Measurements from ENCODE around the gene ZSWIM3. TPM values are rescaled to one million over a fixed set of nuclear protein-coding genes. Genes with fewer than 3 reads are reported as not detected.

ZSWIM3 gene
- total and polyA plus RNA-seq, 2 of the 8 experiments (the other 6 are each of a cell fraction or from before 2014, with no cell fraction given) = 5.5 to 6.9 TPM

- Histone ChIP-seq H3K18ac (ENCODE audit: extremely low read depth, low read length) (no peak overlapping the region), H3K14ac (ENCODE audit: insufficient read length) (no peak overlapping the region), H3K56ac (replicated peaks; ENCODE audit: insufficient read length, low read depth, low read length) (no peak overlapping the region), H2AFZ (ENCODE audit: low read length) (no peak overlapping the region), H3K27ac (ENCODE audit: low read depth, low read length) (no peak overlapping the region), H2BK12ac (ENCODE audit: low read depth, low read length) (no peak overlapping the region), H3K23me2 (ENCODE audit: low read depth, low read length) (no peaks in the 10 kb centered on the region), H3K4ac (replicated peaks; ENCODE audit: insufficient read length, low read depth, low read length) (no peak overlapping the region), H3K79me1 (ENCODE audit: low read depth, low read length) (peaks cover 3% of the 10 kb centered on the region; the same call in 1 of the 2 replicates), H3K4me2 (ENCODE audit: insufficient read depth in 1 of 2, low read depth in 2 of 2, low read length in 2 of 2) (no peak overlapping the region), H3K23ac (ENCODE audit: insufficient read length) (no peak overlapping the region), H2BK120ac (replicated peaks; ENCODE audit: low read depth, low read length) (no peak overlapping the region), H4K8ac (ENCODE audit: extremely low read depth, insufficient read depth, low read length) (no peak overlapping the region), H2BK5ac (ENCODE audit: low read depth, low read length) (no peak overlapping the region), H3K9me3 (ENCODE audit: insufficient read depth in 2 of 2, low read depth in 1 of 2, low read length in 1 of 2) (no peaks in the 10 kb centered on the region), H3K4me3 (ENCODE audit: extremely low read depth in 1 of 4, insufficient read depth in 2 of 4, low read depth in 3 of 4, low read length in 4 of 4) (no peak overlapping the region), H3K27me3 (replicated peaks in 1 of 4; ENCODE audit: control insufficient read depth in 3 of 4, extremely low read depth in 1 of 4, insufficient read depth in 3 of 4, low read length in 3 of 4) (no peaks in the 10 kb centered on the region), H2AK5ac (ENCODE audit: low read depth, low read length) (no peak overlapping the region), H4K20me1 (replicated peaks in 1 of 2; ENCODE audit: control insufficient read depth in 1 of 2, insufficient read depth in 2 of 2, low read length in 2 of 2) (peaks cover 0 to under 1% of the 10 kb centered on the region in 2 experiments), H3K4me1 (replicated peaks in 1 of 4; ENCODE audit: control insufficient read depth in 3 of 4, insufficient read depth in 4 of 4, low read length in 3 of 4) (no peaks in the 10 kb centered on the region), H3K36me3 (ENCODE audit: control insufficient read depth in 2 of 4, insufficient read depth in 4 of 4, low read length in 3 of 4) (peaks cover 15 to 53% (median 28%) of the 10 kb centered on the region in 4 experiments), H4K5ac (ENCODE audit: insufficient read length, low read depth, low read length) (no peak overlapping the region), H4K91ac (replicated peaks; ENCODE audit: insufficient read length, low read length) (no peak overlapping the region), H3K9ac (replicated peaks in 1 of 4; ENCODE audit: extremely low read depth in 1 of 4, low read depth in 3 of 4, low read length in 3 of 4) (no peak overlapping the region), H3K79me2 (ENCODE audit: control insufficient read depth in 1 of 2, insufficient read depth in 2 of 2, low read length in 2 of 2) (no peaks in the 10 kb centered on the region), H2BK15ac (ENCODE audit: low read length) (no peak overlapping the region), H2BK20ac (ENCODE audit: low read length) (no peak overlapping the region)
- 97% methylated on average over 10 of the region's 10 CpGs; no CpG with 5 or more reads in 1 of the 2 experiments for WGBS, 2 experiments (ENCODE audit: extremely low coverage in 1 of 2, insufficient coverage in 1 of 2, insufficient read length in 1 of 2, insufficient replicate concordance in 2 of 2, low coverage in 1 of 2, low lambda C conversion rate in 2 of 2, missing lambda C conversion rate in 1 of 2)
- FAIRE-seq (no peak), DNase-seq (ENCODE audit: low read depth in 1 of 2, low spot score in 2 of 2) (no peak)
- CTCF ChIA-PET (ENCODE audit: partially characterized antibody) = interaction anchor here (0.7 to 3.1 kb wide), 10 partner anchors 11 to 121 kb away, joined by 3 to 8 read pairs (median 4); partner anchors contain the start of gene ZSWIM1
- POLR2A ChIA-PET (ENCODE audit: partially characterized antibody) = interaction anchor here (0.7 to 13.8 kb wide), 19 partner anchors 8 to 128 kb away, joined by 3 to 178 read pairs (median 3); partner anchors contain the start of genes ACOT8, PCIF1, SNX21 and ZSWIM3
- TF ChIP-seq GTF2F1 (IDR thresholded peaks at IDR 0.05; ENCODE audit: borderline replicate concordance, low read depth, low read length) (no peak), SP2 (IDR thresholded peaks at IDR 0.05; ENCODE audit: low read length) (no peak), PHF8 (conservative IDR thresholded peaks at IDR 0.05; ENCODE audit: low read depth, low read length) (no peak), POLR2AphosphoS5 (IDR thresholded peaks at IDR 0.05; ENCODE audit: low read depth, low read length) (no peak), ASH2L (IDR thresholded peaks at IDR 0.05; ENCODE audit: low read length) (no peak), BCL11A (IDR thresholded peaks at IDR 0.05; ENCODE audit: low read depth in 2 of 2, low read length in 2 of 2) (no peak), SUZ12 (IDR thresholded peaks at IDR 0.05; ENCODE audit: low read length) (no peak), CHD2 (IDR thresholded peaks at IDR 0.05; ENCODE audit: low read length) (no peak), ATF2 (IDR thresholded peaks at IDR 0.05; ENCODE audit: low read length) (no peak), MAX (IDR thresholded peaks at IDR 0.05) (no peak)
Measured at GRCh38 chr20:45841407-45842129, 15.8 kb upstream of the ZSWIM3 start.
